Measurements from ENCODE around the gene CELF3.

CELF3 gene

DNA sequence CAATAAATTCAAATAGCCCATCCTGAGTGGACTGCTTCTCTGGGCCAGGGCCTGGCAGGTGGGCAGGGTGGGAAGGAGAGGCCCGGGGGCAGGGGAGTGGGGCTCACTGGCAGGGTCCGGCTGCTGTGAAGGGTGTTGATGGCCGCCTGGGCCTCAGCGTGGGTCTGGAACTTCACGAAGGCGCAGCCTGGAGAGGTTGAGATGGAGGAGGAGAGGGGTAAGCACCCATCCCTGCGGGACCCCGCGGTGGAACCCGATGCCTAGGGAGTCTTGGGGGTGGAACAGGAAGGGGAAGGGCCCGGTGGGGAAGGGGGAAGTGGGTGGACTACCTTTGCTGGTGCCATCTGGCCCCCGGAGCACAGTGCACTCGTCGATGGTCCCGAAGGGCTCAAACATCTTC, 7.7 kb downstream of the CELF3 start:
- no peaks in the 10 kb centered on the region for H3K36me3 ChIP-seq (ENCODE audit: control insufficient read depth in 1 of 2, insufficient read depth in 2 of 2, low read length in 2 of 2)
- no peak overlapping the region for H3K27ac ChIP-seq (ENCODE audit: low read length)
- no peaks in the 10 kb centered on the region for H3K9me3 ChIP-seq (ENCODE audit: control insufficient read depth in 1 of 2, low read length in 2 of 2)
- peaks cover 0 to 3% of the 10 kb centered on the region in 2 donors for H3K4me1 ChIP-seq (ENCODE audit: control insufficient read depth in 1 of 2, insufficient read depth in 2 of 2, low read length in 2 of 2)
- no peak overlapping the region for H3K4me3 ChIP-seq (ENCODE audit: low read depth in 1 of 2, low read length in 2 of 2)
- no peaks in the 10 kb centered on the region for H3K27me3 ChIP-seq (ENCODE audit: low read depth, low read length)

DNA sequence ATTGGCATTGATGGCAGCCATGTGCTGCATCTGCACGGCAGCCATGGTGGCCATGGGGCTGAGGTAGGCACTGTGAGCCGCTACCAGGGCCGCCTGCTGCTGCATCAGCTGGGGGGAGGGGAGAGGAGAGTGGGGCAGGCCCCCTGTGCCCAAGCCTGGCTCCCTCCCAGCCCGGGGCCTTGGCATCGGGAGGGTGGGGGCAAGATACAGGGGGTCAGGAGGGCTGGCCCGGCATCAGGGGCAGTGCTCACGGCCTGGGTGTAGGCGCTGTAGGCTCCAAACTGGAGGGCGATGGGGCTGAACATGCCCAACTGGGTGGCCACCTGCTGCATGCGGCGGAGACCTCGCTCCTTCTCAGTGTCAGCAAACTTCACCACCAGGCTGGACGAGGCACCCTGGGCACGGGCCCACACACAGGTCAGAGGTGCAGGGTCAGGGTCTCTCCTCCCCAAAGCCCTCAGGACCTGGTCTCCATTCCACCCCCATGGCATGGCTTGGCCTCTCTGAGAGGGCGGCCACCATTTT, 9.0 kb downstream of the CELF3 start:
- Histone ChIP-seq H3K27me3 (ENCODE audit: low read depth, low read length) (no peaks in the 10 kb centered on the region), H3K4me3 (ENCODE audit: low read depth in 1 of 2, low read length in 2 of 2) (no peak overlapping the region), H3K9me3 (ENCODE audit: control insufficient read depth in 1 of 2, low read length in 2 of 2) (no peaks in the 10 kb centered on the region), H3K4me1 (ENCODE audit: control insufficient read depth in 1 of 2, insufficient read depth in 2 of 2, low read length in 2 of 2) (peaks cover 3 to 4% of the 10 kb centered on the region in 2 donors), H3K36me3 (ENCODE audit: control insufficient read depth in 1 of 2, insufficient read depth in 2 of 2, low read length in 2 of 2) (no peaks in the 10 kb centered on the region), H3K27ac (ENCODE audit: low read length) (no peak overlapping the region)

DNA sequence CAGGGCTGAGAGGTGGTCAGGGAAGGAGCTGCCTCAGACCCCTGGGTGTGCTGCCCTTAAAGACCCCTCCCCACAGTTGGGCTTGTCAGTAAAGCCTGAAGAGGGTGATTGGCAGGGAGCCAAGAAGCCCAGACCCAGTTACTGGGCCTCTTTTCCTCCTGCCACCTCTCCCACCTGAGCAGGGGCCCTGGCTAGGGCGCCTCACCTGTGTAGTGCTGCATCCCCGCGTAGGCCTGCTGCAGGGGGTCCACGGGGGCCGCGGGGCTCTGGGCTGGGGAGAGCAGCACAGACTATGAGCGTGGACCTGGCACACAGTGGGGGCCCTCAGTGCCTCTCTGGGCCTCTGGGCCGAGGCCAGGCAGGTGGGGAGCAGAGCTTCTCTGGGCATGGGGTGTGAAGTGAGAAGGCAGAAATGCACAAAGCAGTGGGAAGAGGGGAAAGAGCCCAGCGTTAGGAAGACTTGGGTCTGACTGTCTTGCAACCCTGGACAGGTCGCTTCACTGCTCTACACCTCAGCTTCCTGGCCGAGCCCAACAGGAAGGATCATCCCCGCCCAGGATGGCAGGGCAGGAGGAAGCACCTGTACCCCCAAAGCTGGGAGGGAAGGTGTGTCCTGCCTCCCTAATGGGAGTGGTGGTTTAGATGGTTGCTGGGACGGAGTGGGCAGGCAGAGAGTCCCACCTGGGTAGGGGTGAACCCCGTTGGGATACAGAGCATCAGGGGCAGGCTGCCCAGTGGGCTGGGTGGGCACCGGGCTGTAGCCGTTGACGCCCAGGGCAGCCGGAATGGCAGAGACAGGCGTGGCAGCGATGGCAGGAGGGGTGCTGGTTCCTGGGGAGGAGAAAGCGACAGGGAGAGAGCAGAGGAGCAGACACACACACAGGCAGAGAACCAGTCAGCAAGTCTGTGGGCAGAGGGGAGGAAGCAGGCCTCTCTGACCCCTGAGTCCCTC, 9.9 kb downstream of the CELF3 start:
- no peaks in the 10 kb centered on the region for H3K27me3 ChIP-seq (ENCODE audit: low read depth, low read length)
- peaks cover 3 to 4% of the 10 kb centered on the region in 2 donors for H3K4me1 ChIP-seq (ENCODE audit: control insufficient read depth in 1 of 2, insufficient read depth in 2 of 2, low read length in 2 of 2)
- no peaks in the 10 kb centered on the region for H3K9me3 ChIP-seq (ENCODE audit: control insufficient read depth in 1 of 2, low read length in 2 of 2)
- H3K4me3 ChIP-seq (ENCODE audit: low read depth in 1 of 2, low read length in 2 of 2), result no peak overlapping the region
- H3K36me3 ChIP-seq (ENCODE audit: control insufficient read depth in 1 of 2, insufficient read depth in 2 of 2, low read length in 2 of 2), result peaks cover 0 to 5% of the 10 kb centered on the region in 2 donors
- no peak overlapping the region for H3K27ac ChIP-seq (ENCODE audit: low read length)

- Histone ChIP-seq H3K9me3 (ENCODE audit: control insufficient read depth in 1 of 2, low read length in 2 of 2) (no peaks in the 10 kb centered on the region), H3K27me3 (ENCODE audit: low read depth, low read length) (no peaks in the 10 kb centered on the region), H3K4me1 (ENCODE audit: control insufficient read depth in 1 of 2, insufficient read depth in 2 of 2, low read length in 2 of 2) (peaks cover 3 to 4% of the 10 kb centered on the region in 2 donors), H3K27ac (ENCODE audit: low read length) (no peak overlapping the region), H3K4me3 (ENCODE audit: low read depth in 1 of 2, low read length in 2 of 2) (no peak overlapping the region), H3K36me3 (ENCODE audit: control insufficient read depth in 1 of 2, insufficient read depth in 2 of 2, low read length in 2 of 2) (peaks cover 3 to 13% of the 10 kb centered on the region in 2 donors)
These were observed 10.7 kb downstream of the CELF3 start for GRCh38 chr1:151705753-151706463.

- no peaks in the 10 kb centered on the region for H3K9me3 ChIP-seq (ENCODE audit: control insufficient read depth in 1 of 2, low read length in 2 of 2)
- no peaks in the 10 kb centered on the region for H3K27me3 ChIP-seq (ENCODE audit: low read depth, low read length)
- peaks cover 5 to 20% of the 10 kb centered on the region in 2 donors for H3K36me3 ChIP-seq (ENCODE audit: control insufficient read depth in 1 of 2, insufficient read depth in 2 of 2, low read length in 2 of 2)
- H3K4me1 ChIP-seq (ENCODE audit: control insufficient read depth in 1 of 2, insufficient read depth in 2 of 2, low read length in 2 of 2), result peaks cover 3 to 4% of the 10 kb centered on the region in 2 donors
- H3K27ac ChIP-seq (ENCODE audit: low read length), result no peak overlapping the region
- no peak overlapping the region for H3K4me3 ChIP-seq (ENCODE audit: low read depth in 1 of 2, low read length in 2 of 2)
These were observed 11.5 kb downstream of the CELF3 start for GRCh38 chr1:151705146-151705545.

DNA sequence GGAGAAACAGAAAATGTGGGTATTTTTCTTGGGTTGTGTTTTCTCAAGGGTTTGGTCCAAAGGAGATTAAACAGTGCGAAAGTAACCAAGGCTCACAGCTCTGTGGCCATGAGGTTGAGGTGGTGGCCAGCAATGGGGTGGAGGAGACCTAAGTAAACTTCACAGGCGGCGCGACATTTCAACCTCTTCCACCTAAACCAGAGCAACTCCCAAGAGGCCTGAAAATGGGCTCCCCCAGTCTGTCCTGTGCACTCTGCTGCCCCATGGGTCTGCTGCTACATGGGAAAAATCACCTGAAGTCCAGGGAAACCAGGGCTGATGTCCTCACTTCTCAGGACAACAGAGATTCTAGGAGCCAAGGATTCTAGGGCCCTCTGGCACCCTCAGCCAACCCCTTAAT, 12.4 kb downstream of the CELF3 start:
- Histone ChIP-seq H3K27me3 (ENCODE audit: low read depth, low read length) (no peaks in the 10 kb centered on the region), H3K27ac (ENCODE audit: low read length) (no peak overlapping the region), H3K9me3 (ENCODE audit: control insufficient read depth in 1 of 2, low read length in 2 of 2) (no peaks in the 10 kb centered on the region), H3K4me3 (ENCODE audit: low read depth in 1 of 2, low read length in 2 of 2) (no peak overlapping the region), H3K36me3 (ENCODE audit: control insufficient read depth in 1 of 2, insufficient read depth in 2 of 2, low read length in 2 of 2) (peaks cover 14 to 29% of the 10 kb centered on the region in 2 donors), H3K4me1 (ENCODE audit: control insufficient read depth in 1 of 2, insufficient read depth in 2 of 2, low read length in 2 of 2) (peaks cover 3 to 4% of the 10 kb centered on the region in 2 donors)

DNA sequence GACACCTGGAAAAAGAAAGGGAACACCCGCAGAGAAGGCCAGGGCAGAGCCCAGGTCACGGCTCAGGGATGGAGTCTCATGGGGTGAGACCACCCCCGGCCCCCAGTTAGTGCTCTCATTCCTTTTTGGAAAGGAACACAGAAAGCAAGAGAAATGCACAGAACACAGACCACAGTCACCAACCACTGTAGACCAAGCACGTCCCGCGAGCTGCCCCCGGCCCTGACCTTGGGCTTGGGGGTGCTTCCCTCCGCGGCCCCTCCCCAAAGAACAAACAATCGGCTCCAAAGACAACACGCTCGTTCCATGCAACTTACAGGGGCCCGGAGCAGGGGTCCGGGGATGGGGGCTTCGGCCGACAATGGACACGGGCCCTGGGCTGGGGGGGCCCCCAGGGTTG, 12.8 kb downstream of the CELF3 start:
- H3K27me3 ChIP-seq (ENCODE audit: low read depth, low read length), result no peaks in the 10 kb centered on the region
- no peak overlapping the region for H3K27ac ChIP-seq (ENCODE audit: low read length)
- peaks cover 3 to 4% of the 10 kb centered on the region in 2 donors for H3K4me1 ChIP-seq (ENCODE audit: control insufficient read depth in 1 of 2, insufficient read depth in 2 of 2, low read length in 2 of 2)
- no peak overlapping the region for H3K4me3 ChIP-seq (ENCODE audit: low read depth in 1 of 2, low read length in 2 of 2)
- H3K9me3 ChIP-seq (ENCODE audit: control insufficient read depth in 1 of 2, low read length in 2 of 2), result no peaks in the 10 kb centered on the region
- H3K36me3 ChIP-seq (ENCODE audit: control insufficient read depth in 1 of 2, insufficient read depth in 2 of 2, low read length in 2 of 2), result peaks cover 16 to 33% of the 10 kb centered on the region in 2 donors

DNA sequence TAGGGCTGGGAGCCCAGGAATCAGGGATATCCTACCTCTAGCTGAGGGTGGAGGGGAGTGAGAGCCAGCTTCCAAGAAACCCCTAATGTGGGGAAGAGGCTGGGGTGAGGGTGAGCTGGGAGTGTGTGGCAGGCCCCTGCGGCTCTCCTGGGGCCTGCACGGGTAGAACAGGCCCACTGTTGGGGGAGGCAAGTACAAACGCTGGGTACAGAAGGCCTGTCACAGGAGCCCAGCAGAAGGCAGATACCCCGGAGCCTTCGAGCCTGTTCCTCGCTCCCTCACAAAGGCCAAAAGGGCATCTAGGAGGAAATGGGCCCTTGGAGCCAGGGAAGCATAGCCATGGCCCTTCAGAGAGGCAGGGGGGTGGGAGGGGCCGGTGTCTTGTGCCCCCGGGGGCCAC, 13.7 kb downstream of the CELF3 start:
- Histone ChIP-seq H3K4me3 (ENCODE audit: low read depth in 1 of 2, low read length in 2 of 2) (no peak overlapping the region), H3K27ac (ENCODE audit: low read length) (no peak overlapping the region), H3K4me1 (ENCODE audit: control insufficient read depth in 1 of 2, insufficient read depth in 2 of 2, low read length in 2 of 2) (peaks cover 3 to 4% of the 10 kb centered on the region in 2 donors), H3K9me3 (ENCODE audit: control insufficient read depth in 1 of 2, low read length in 2 of 2) (no peaks in the 10 kb centered on the region), H3K27me3 (ENCODE audit: low read depth, low read length) (no peaks in the 10 kb centered on the region), H3K36me3 (ENCODE audit: control insufficient read depth in 1 of 2, insufficient read depth in 2 of 2, low read length in 2 of 2) (peaks cover 16 to 41% of the 10 kb centered on the region in 2 donors)

GRCh38 chr1:151701515-151701914, 15.1 kb downstream of the CELF3 start:
- Histone ChIP-seq H3K4me3 (ENCODE audit: low read depth in 1 of 2, low read length in 2 of 2) (no peak overlapping the region), H3K36me3 (ENCODE audit: control insufficient read depth in 1 of 2, insufficient read depth in 2 of 2, low read length in 2 of 2) (peaks cover 28 to 50% of the 10 kb centered on the region in 2 donors), H3K4me1 (ENCODE audit: control insufficient read depth in 1 of 2, insufficient read depth in 2 of 2, low read length in 2 of 2) (peaks cover 3 to 4% of the 10 kb centered on the region in 2 donors), H3K9me3 (ENCODE audit: control insufficient read depth in 1 of 2, low read length in 2 of 2) (no peaks in the 10 kb centered on the region), H3K27me3 (ENCODE audit: low read depth, low read length) (no peaks in the 10 kb centered on the region), H3K27ac (ENCODE audit: low read length) (no peak overlapping the region)

- no peak overlapping the region for H3K27ac ChIP-seq (ENCODE audit: low read length)
- H3K27me3 ChIP-seq (ENCODE audit: low read depth, low read length), result no peaks in the 10 kb centered on the region
- no peaks in the 10 kb centered on the region for H3K9me3 ChIP-seq (ENCODE audit: control insufficient read depth in 1 of 2, low read length in 2 of 2)
- H3K36me3 ChIP-seq (ENCODE audit: control insufficient read depth in 1 of 2, insufficient read depth in 2 of 2, low read length in 2 of 2), result peaks cover 32 to 49% of the 10 kb centered on the region in 2 donors
- no peaks in the 10 kb centered on the region for H3K4me1 ChIP-seq (ENCODE audit: control insufficient read depth in 1 of 2, insufficient read depth in 2 of 2, low read length in 2 of 2)
- H3K4me3 ChIP-seq (ENCODE audit: low read depth in 1 of 2, low read length in 2 of 2), result no peak overlapping the region
These were observed 23.4 kb downstream of the CELF3 start for GRCh38 chr1:151693057-151693651.

DNA sequence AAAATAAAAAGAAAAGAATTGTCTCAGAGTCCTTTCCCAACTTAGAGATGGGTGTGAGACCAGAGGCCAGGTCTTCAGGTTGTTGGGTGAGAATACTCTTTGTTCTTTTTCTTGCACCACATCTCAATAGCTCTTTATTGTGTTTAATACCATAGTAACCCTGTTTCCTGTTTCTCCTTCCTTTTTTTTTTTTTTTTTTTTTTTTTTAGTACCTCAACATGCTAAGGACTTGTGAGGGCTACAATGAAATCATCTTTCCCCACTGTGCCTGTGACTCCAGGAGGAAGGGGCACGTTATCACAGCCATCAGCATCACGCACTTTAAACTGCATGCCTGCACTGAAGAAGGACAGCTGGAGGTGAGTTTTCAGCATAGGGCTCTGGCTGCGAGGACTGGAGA, 24.4 kb downstream of the CELF3 start:
- Histone ChIP-seq H3K27ac (ENCODE audit: low read length) (no peak overlapping the region), H3K4me1 (ENCODE audit: control insufficient read depth in 1 of 2, insufficient read depth in 2 of 2, low read length in 2 of 2) (no peaks in the 10 kb centered on the region), H3K27me3 (ENCODE audit: low read depth, low read length) (no peaks in the 10 kb centered on the region), H3K9me3 (ENCODE audit: control insufficient read depth in 1 of 2, low read length in 2 of 2) (no peaks in the 10 kb centered on the region), H3K4me3 (ENCODE audit: low read depth in 1 of 2, low read length in 2 of 2) (no peak overlapping the region), H3K36me3 (ENCODE audit: control insufficient read depth in 1 of 2, insufficient read depth in 2 of 2, low read length in 2 of 2) (peaks cover 26 to 40% of the 10 kb centered on the region in 2 donors)

Data from muscle layer of duodenum (tissue), 2 donors.